EH (cell line): Measurements from ENCODE around the gene OR10V1.

Experiments used
- DNase-seq: peaks from one replicate; pipeline ENCODE4 v3.0.0-alpha.2; 2015; ENCODE audit warnings: low read depth

Gene OR10V1

GRCh38 chr11:59668188-59668949, 45.3 kb downstream of the OR10V1 start:
- DNase-seq, result peak; percentile 64

- DNase-seq, result no peak
These were observed 45.8 kb downstream of the OR10V1 start for GRCh38 chr11:59667812-59668187.

- peak; percentile 31 for DNase-seq
These were observed 46.7 kb downstream of the OR10V1 start for GRCh38 chr11:59666969-59667368.
